GM19463 (cell line): ENCODE data around the gene OR4F6.
"Not testable (repeated sequence)": the region's sequence is repeated elsewhere in the genome, so short reads cannot be mapped to it uniquely, and the experiment has no call there.

Experiments used
- ATAC-seq: cut with Tn5 transposase; IDR thresholded peaks from one replicate; pipeline ENCODE4 v1.9.1; 2021; ENCODE audit warnings: mild to moderate bottlenecking, moderate library complexity; ENCODE audit not compliant: unreplicated experiment

The OR4F6 gene, protein sequence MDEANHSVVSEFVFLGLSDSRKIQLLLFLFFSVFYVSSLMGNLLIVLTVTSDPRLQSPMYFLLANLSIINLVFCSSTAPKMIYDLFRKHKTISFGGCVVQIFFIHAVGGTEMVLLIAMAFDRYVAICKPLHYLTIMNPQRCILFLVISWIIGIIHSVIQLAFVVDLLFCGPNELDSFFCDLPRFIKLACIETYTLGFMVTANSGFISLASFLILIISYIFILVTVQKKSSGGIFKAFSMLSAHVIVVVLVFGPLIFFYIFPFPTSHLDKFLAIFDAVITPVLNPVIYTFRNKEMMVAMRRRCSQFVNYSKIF

DNA sequence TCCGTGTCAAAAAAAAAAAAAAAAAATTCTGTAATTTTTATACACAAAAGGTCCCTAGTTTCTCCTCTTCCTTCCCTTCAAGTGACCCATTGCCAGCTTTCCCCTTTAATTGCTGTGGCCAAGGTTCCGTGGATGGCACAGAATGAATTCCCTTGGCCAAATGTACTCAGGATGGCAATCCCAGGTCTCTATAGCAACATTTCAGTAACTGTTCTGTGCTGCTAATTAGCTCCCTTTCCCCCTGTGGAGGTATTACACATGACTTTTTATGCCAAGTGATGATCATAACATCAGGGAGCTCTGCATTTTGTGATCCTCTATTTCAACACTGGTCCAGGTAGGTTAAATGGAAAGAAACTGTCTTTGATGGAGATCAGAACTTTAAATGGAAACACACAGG, at the start of gene OR4F6:
Gene OR4F6 (plus strand): TSS at position 301 of the 400 bp plus-strand sequence. CDS start 2,211 bp downstream, outside the sequence.
- ATAC-seq = no peak

DNA sequence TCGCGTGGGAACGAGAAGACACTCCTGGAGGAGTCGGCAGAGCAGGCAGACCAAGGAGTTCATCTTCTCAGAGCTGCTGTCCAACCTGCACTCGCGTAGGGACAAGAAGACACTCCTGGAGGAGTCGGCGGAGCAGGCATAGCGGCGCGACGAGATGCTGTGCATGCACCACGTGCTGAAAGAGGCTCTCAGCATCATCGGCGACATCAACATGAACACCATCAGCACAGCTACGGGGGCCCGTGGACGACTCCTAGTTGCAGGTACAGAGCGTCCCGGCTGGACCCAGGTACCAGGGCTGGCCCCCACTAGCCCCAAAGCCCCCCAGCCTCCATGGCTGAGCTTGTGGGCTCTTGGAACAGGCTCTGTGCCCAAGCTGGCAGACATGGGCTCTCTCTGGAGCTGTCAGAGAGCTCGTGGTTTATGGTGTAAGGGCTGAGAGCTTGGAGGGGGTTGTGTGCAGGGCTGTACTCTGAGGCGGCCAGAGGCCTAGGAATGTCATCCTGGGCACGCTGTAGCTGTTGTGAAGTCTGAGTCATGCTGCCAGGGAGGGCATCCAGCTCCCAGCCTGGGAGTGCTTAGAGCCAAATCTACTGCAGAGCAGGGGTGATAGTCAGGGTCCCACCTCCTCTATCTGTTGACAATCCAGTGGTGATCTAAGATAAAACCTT, 38.5 kb upstream of the OR4F6 start:
- ATAC-seq = not testable (repeated sequence)

DNA sequence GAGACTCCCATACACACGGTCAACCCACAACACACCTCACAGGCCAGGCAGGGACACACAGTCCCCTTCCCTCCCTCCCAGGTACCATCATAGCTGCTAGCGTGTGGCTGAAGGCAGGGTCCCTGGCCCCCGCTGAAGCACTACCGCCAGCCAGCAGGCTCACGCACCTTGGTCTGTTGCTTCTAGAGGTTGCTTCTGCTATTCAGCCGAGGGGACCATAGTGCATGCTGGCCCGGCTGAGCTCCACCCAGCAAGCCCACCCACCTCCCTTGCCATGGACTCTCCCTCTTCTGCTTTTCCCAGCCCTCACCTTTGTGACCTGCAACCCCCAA, 38.0 kb upstream of the OR4F6 start:
- ATAC-seq = not testable (repeated sequence)

DNA sequence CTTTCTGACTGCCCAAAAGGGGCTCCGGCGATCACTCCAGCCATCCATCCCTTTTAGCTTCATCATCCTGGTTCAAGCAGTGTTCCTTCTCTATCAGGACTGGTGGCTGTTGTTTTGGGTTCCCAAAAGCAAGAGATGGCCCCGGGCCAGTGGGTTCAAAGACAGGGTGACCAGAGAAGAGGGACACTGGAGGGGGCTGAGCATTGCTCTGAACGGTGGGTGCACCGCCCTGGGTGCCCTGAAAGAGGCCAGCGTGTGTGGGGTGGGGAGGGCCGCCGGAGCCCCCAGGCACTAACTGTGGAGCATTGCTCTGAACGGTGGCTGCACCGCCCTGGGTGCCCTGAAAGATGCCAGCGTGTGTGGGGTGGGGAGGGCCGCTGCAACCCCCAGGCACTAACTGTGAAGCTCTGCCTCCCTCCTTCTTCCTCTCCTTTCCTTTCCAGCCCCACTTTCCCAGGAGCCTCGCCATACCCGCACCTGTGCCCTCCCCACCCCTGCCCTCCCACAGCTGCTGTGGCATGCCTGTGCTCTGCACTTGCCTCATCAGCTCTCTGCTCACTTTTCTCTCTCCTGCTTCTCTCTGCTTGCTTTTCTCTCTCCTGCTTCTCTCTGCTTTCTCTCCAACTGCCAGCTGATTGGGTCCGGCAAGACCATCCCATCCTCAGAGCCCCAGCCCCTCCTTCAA, 37.4 kb upstream of the OR4F6 start:
- ATAC-seq = no peak

DNA sequence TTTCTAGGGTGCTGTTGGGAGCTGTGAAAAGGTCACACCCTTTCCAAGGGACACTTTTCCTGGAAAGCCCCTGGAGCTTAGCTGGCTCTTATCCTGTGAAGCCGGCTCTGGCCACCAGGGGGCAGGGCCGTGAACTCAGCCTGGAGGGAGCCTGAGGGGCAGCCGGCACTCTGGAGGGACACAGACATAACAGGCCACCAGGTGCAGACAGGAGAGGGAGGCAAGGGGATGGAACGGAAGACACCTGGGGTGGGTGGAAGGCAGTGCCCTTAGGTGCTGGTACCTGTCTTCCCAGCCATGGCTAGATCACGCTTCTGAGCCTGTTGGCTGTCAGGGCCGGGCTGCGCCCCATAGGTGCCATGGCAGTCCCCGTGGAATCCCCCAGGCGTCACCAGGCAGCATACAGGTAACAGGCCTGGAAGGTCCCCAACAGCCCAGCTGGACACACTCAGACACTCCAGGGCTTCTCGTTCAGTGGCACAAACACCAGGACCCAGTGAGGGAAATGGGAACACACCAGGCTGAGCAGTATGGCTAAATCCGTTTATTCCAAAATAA, 36.1 kb upstream of the OR4F6 start:
- not testable (repeated sequence) for ATAC-seq

DNA sequence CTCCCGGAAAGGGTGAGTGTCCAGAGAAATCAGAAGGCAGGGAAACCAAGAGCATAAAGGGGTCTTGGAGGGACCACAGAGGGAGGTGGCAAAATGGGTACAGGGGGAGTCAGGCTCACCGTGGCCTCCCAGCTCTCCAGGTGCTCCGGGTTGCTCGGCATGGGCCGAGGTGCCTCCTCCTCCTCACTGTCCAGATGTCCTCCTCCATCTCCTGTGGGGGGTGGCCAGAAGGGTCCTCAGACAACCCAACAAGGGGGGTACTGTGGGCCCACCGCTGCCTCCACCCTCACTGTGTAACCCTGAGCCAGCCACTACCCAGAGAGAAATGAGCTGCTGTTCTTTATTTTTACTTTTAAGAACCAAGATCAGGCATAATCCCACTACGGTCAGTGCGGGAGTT, 30.4 kb upstream of the OR4F6 start:
- no peak for ATAC-seq

DNA sequence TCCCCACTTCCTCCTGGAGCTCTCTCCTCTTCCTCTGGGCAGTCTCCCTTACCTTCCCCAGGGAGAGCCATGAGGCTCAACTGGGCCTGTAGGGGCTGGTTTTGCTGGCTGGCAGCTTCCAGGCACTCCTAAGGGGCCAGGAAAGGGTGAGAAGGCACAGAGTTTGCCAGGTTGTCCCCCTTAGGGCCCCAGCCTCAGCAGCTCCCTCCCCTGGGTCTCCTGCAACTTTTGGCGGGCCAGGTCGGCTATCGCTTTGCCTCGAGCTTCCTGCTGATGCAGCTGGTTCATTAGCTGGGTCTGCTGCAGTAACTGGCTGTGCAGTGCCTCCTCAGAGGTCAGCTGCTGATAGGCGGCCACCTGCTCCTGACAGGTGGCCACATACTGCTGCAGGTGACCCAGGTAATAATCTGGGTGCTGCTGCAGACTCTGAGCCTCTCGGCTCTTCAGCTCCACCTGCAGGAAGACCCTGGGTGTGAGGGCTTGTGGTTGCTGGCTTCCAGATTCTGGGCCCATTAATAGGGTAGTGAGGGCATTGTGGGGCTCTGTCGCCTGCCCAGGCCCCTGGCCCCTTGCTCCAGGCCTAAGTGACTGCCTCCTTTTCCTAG, 29.7 kb upstream of the OR4F6 start:
- no peak for ATAC-seq

DNA sequence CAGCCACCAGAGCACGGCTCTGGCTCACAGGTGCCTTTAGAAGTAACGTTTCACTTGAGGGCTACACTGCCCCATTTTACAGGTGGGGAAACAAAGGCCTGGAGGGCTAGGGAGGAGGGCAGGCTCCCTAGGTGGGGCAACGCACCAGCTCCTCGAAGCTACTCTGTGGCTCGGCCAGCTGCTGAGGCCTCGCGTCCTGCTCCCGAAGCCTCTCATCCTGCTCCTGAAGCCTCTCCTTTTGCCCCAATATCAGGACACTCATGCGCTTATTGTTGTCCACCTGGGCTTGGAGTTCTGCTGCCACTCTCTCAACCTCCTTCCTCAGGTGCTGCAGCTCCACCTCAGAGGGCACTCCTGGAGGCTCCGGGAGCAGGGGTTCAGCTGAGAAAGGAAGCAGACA, 28.2 kb upstream of the OR4F6 start:
- ATAC-seq = no peak

DNA sequence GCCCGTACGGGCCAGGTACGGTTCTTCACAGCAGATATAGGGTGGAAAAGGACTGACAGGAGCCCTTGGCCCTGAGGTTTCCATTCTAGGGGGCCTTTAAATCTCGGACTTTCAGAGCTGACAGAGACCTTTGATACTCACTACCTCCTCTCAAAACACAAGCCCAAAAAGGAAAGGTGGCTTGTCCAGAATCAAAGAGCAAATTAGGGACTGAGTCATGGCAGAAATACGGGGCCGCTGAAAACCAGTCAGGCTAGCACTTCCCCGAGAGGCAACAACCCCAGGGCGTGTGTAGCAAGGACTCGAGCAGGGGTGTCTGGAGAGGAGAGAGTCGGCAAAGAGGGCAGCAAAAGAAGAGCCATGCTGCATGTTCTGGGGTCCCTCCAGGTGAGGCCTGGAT, 24.7 kb upstream of the OR4F6 start:
- ATAC-seq = not testable (repeated sequence)

DNA sequence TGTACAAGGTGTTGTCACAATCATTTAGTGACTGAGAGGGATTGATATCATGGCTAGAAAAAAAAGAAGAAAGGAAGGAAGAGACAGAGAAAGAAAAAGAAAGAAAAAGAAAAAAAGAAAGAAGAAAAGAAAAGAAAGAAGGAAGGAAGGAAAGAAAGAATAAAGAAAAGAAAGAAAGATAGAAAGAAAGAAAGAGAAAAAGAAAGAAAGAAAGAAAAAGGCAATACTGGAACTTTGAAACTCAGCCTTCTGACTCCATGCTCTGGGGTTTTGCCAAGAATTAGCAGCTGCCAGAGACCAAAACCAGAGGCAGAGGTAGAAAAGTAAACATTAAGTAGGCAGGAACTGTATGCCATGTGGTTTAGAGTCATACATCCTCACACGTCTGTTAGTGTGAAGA, 23.1 kb upstream of the OR4F6 start:
- not testable (repeated sequence) for ATAC-seq

DNA sequence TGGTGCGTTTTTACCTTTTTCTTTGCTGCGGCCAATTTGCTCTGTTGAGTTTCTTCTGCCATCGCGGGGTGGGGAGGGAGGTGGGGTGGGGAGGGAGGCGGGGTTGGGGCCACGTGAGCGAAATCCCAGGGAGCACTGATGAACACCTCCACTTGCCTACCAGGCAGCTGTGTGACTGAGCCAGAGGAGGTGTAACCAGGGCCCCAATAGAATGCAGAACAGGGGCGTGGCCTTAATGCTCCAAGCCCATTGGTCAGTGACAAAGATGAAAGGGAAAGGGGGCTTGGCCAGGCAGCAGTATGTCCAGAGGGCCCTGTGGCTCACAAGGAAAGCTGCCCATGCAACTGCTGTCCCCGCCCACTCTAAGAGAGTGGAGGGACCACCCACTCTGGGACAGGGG, 21.4 kb upstream of the OR4F6 start:
- ATAC-seq = no peak

DNA sequence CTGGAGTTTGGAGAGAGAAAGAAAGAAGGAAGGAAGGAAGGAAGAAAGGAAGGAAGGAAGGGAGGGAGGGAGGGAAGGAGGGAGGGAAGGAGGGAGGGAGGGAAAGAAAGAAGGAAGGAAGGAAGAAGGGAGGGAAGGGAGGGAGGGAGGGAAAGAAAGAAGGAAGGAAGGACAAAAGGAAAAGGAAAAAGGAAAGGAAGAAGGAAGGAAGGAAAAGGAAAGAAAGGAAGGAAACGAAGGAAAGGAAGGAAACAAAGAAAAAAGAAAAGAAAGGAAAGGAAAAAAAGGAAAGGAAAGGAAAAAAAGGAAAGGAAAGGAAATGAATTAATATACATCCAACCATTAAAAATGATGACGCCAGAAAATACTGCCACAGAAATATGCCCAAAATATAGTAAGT, 18.7 kb upstream of the OR4F6 start:
- ATAC-seq = no peak

DNA sequence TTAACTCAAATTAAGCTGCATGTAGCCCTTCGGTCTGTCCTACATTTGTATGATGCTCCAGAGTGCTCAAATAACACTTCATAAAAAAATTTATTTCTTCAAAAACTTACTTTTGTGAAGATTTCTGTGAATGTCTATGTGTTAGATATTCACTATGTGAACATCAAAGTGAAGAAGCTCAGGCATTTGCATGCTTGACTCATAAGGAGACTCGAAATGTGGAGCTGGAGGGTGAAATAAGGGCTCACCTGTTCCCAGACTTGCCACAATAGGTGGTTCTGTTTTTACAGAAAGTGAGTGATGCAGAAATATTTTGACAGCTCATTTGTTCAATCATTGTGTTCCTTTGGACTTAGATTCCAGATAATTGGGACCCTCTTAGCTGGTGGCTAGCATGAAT, 16.9 kb upstream of the OR4F6 start:
- not testable (repeated sequence) for ATAC-seq

DNA sequence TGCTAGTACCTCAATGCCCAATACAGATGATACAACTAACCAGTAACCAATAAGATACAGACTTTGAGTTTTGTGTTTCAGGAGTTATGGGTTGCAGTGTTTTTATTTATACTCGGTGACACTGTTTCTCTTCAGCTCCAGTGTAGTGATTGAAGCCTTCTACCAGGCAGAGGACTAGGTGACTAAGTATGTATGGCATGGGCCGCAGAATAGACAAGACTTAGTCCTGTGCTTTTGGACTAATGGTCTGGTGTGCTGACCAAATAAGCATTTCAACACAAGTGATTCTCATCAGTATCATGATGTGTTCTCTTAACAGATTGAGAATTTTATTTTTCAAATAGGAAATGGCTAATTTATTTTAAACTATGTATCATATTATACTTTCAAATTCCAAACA, 15.3 kb upstream of the OR4F6 start:
- not testable (repeated sequence) for ATAC-seq

DNA sequence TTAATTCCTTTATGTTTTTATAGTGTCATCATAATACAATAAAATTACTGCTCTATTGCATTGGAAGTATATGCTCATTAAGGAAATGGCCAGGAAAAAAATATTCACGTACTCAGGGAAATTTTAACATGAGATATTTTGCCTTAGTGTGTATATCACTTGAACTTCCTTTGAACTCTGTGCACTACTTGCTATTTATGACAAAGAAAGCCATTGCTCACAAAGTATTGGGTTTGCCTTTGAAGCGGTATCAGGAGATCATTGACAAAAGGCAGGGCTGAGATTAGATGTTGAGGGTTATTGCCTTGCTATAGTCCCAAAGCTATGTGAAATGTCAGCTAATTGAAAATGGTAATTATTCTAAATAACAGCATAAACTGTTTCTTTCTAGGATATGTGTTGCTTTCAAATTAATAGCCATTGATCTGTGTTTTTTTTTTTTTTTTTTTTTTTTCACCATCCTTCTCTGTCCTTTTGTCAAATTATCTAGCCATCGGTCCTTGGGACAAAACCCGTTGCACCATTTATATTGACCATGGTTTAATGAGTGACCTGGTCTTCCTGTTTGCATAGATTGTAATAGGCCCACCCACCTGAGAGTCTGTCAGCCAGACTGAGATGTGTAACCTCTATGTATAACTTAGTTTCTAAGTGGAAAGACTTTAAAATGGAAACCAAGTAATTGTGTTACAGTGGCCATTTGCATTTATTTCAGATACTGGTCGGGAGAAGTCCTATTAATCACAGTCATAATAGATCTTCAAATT, 14.6 kb upstream of the OR4F6 start:
- ATAC-seq = not testable (repeated sequence)

DNA sequence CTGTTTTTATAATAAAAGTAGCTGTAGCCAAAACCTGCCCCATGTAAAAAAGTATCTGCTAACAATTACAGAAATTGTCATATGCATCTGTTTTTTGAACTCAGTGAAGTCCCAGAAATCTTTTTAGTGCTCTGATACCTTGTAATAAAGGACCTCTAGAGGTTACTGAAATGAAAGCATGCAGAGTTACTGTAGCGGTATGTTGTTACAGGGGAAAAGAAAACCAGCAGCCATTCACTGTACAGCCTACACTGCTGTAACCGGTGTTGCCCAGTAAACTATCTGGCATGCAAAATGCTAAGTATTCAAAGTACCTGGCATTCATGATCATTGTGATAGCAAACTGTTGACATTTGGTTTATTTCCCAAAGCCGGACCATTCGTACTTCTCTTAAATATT, 12.6 kb upstream of the OR4F6 start:
- ATAC-seq = not testable (repeated sequence)

DNA sequence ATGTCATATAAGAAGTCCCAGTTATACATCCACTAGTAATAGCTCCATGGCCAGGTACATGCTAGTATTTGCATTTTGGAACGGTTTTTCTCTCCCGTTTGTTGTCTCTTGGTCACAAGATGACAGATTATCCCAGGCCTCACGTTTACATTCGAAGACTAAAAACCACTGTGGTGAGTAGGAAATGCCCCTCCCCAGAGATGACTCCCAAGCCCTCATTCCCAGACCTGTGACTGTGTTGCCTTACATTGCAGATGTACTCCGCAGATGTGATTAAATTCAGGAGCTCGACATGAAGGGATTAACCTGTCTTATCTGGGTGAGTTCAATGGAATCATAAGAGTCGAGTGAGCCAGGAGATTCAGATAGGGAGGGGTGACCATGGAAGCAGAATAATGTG, 9.3 kb upstream of the OR4F6 start:
- not testable (repeated sequence) for ATAC-seq

DNA sequence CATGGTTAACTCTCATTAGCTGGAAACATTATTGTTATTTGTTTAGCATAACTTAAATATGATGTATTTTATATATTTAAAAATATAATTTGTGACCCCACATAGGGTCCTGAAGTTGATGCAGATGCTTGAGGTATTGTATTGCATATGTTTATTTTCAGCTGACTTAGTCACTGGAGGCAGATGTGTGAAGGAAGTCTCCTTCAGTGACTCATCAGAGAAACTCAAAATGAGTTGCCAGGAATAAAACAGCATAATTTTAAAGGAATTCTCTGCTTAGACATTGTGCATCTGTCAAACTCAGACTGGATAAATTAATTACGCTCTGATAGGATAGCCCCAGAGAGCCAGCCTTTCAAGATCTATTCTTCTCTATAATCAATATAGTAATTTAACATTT, 7.9 kb upstream of the OR4F6 start:
- no peak for ATAC-seq

DNA sequence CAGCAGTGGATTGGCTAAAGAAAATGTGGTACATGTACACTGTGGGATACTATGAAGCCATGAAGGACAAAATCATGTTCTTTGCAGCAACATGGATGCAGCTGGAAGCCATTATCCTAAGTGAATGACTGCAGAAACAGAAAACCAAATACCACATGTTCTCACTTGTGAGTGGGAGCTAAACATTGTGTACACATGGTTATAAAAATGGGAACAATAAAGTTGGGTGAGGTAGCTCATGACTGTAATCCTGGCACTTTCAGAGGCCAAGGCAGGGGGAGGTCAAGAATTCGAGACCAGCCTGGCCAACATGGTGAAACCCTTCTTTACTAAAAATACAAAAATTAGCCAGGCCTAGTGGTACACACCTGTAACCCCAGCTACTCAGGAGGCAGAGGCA, 3.6 kb upstream of the OR4F6 start:
- no peak for ATAC-seq

DNA sequence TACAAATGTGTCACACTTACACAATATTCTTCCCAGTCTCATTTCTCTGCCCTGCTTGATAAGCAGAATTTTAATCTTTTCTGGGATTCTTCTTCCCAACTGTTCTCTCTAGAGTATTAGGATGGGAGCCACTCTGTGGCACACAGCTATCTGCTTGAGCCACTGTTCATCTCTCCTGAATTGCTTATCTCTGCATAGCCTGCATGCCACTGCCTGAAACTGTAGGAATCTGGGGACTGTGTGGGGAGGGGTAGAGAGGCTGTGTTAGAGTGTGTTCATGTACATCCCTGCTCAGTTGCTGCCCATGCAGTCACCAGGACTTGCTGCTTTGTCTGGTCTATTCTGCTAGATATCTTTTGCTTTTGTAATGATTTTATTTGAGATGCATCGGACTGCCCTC, 2.3 kb upstream of the OR4F6 start:
- no peak for ATAC-seq

DNA sequence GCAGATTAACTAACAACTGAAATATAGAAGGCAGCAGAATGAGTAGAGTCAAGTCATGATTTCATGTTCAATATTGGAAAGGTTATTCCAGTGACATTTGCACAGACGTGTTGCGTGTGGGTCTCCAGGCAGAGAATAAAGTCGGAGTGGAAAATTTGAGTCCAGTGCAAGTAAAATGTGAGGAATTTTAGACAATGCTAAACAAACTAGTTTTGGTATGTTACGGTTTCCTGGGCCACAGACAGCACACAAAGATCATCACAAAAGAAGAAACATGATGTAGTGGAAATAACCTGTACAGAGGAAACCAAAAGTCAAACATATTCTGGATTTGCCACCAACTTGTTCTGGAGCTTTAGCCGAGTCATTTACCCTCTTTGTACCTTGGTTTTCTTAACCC, 367 bp downstream of the OR4F6 start:
- no peak for ATAC-seq
